GM12864 (cell line): ENCODE data around the gene KRTAP10-9.

Experiments used
- DNase-seq: peaks from one replicate; pipeline ENCODE4 v3.0.0-alpha.2; 2011; ENCODE audit warnings: low read depth
- H3K4me3 ChIP-seq: 2 replicates; pipeline ENCODE4 v1.5.1; 2011; ENCODE audit warnings: mild to moderate bottlenecking, low read depth, low read length, control low read depth
- TF ChIP-seq, protein P1 (sequence below): IDR thresholded peaks from 2 replicates; pipeline ENCODE4 v1.5.1; 2011; ENCODE audit warnings: low read depth, mild to moderate bottlenecking, moderate library complexity, low read length, control low read depth, inconsistent platforms; ENCODE audit errors: missing control alignments

Gene KRTAP10-9

DNA sequence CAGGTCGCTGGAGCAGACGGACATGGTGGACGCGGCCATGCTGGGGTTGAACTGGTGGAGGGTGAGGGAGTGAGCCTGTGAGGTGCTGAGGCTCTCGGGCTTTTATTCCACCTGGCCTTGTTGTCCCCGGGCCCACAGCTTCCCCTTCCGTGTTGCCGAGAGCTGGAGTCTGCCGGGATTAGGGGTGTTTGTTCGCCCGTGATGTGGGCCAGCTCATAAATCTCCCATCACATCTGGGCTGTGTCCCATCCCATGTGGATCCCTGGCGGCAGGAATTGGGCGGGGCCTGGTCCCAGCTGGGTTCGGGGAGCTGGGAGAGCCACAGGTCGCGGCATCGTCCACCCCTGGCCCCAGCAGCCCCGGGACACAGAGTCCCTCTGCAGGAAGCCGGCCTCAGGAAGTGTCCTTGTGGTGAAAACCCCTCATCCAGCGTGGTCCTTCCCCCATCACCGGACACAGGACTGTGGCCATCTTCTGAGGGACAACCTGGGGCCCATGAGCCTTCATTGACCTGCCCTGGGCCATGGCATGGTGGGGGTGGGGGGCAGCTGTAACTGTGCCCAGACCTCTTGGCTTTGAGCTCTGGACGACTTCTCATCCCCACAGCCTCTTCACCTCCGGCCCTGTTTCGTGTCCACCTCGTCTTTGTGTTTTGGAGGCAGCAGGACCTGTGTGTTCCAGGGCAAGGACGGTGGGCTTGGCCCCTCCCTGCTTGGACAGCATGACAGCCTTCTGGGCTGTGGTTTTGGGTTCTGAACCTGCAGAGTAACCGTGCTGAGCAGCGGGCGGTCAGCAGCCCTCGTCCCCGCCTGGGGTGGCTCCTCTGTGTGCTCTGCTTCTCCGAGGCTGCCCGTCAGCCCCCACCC, 34.2 kb upstream of the KRTAP10-9 start, which contains the start of gene KRTAP10-6:
TSS of gene KRTAP10-6 (minus strand) at position 60 of the 866 bp plus-strand sequence. CDS start at position 39, 21 bp downstream.
- DNase-seq: no peak
- H3K4me3 ChIP-seq: no peak within 1 kb of the TSS
- TF ChIP-seq, protein P1, sequence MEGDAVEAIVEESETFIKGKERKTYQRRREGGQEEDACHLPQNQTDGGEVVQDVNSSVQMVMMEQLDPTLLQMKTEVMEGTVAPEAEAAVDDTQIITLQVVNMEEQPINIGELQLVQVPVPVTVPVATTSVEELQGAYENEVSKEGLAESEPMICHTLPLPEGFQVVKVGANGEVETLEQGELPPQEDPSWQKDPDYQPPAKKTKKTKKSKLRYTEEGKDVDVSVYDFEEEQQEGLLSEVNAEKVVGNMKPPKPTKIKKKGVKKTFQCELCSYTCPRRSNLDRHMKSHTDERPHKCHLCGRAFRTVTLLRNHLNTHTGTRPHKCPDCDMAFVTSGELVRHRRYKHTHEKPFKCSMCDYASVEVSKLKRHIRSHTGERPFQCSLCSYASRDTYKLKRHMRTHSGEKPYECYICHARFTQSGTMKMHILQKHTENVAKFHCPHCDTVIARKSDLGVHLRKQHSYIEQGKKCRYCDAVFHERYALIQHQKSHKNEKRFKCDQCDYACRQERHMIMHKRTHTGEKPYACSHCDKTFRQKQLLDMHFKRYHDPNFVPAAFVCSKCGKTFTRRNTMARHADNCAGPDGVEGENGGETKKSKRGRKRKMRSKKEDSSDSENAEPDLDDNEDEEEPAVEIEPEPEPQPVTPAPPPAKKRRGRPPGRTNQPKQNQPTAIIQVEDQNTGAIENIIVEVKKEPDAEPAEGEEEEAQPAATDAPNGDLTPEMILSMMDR: no peak

DNA sequence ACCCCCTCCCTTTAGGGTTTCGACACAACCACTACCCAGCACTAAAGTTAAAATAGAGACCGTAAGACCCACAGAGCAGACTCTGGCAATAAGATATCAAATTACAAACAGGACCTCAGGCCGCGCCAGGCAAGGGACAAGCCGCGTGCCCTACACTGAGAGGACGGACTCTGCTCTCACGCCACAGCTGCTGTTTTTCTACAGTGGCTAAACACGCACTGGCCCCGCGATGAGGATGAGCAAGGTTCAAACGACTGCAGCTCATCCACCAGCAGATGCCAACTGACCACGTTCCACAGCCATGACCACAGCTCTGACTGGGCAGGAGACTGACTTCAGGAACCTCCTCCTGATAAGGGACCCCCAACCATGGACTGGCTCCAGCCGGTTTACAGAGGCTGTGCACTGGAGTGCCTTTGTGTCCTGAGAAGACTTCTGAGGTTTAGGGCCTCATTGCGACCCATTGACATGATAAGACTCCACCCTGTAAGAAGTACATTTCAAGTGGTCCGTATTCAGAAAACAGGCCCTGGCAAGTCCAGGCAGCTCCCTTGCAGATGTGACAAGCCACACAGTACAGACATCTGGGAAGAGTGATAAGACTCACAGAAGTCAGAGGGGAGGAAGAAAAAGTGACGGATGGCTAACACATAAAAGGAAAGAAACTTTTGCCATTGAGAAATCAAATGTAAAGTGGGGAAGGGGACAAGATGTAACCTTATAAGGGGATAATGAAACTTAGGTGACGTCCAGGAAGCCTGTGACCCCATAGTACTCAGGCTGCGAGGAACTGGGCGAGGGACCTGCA, 33.1 kb upstream of the KRTAP10-9 start:
- TF ChIP-seq, protein P1: no peak
- H3K4me3 ChIP-seq: no peak overlapping the region

DNA sequence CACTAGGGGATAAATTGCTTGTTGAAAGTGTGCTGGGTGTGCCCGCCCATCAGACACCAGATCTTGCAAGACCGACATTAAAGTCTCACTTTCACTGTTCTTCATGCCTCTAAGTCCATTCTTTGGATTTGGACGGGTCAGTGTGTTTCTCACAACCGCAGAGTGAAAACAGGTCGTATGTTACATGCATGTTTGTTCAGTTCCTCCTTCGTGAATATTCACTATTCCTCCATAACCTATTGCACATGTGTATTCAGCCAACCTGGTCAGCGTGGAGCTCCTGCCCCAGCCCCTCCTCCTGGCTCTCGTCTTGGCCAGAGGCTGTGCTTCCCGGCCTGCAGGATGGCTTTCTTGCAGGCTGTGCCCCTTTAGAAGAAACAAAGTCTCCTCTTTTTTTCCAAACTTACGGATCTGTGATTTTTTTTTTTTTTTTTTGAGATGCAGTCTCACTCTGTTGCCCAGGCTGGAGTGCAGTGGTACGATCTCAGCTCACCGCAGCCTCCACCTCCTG, 32.4 kb upstream of the KRTAP10-9 start:
- TF ChIP-seq, protein P1: no peak
- no peak overlapping the region for H3K4me3 ChIP-seq
- no peak for DNase-seq

More for the DNA sequence above, 33.1 kb upstream of the KRTAP10-9 start:
- DNase-seq: no peak

DNA sequence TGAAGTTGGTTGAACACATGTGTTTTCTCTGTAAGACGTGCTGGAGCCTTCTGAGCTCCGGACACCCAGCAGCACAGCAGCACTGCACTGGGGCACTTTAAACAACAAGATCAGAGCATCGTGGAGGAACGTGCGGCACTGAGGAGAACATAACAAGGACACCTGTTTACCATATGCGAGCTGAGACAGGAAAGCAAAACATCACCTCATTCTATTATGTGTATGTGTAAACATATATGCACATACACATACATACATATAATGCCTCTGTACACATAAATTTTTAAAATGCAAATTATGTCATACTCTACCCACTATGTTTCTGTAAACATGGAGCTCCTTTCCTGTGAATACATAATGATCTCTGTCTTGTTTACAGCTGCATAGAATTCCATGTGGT, 31.4 kb upstream of the KRTAP10-9 start:
- no peak for DNase-seq
- TF ChIP-seq, protein P1: no peak
- no peak overlapping the region for H3K4me3 ChIP-seq

DNA sequence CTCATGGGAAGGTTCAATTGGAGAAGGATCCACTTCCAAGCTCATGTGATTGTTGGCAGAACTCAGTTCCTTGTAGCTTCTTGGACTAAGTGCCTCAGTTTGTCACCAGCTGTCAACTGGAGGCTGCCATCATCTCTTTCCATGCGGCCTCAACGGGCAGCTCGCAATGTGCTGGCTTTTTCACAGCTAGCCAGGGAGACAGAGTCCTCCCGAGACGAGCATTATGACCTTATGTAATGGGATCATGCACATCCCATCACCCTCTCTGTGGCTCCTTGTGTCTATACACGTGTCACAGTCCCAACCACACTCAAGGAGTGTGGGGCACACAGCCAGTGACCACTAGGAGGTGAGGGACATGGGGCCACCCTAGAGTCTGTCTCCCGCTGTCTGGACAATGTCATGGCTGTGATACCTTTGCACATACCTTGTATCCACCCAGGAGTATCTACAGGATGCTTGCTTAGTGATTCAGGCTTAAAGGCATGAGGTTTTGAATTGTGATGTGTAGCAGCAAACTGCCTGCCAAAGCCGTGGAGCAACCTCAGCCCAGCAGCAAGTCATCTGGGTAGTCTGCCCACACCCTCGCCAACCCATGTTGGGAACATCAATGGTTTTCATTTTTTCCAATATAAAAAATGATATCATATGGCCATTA, 30.7 kb upstream of the KRTAP10-9 start:
- no peak overlapping the region for H3K4me3 ChIP-seq
- DNase-seq: no peak

DNA sequence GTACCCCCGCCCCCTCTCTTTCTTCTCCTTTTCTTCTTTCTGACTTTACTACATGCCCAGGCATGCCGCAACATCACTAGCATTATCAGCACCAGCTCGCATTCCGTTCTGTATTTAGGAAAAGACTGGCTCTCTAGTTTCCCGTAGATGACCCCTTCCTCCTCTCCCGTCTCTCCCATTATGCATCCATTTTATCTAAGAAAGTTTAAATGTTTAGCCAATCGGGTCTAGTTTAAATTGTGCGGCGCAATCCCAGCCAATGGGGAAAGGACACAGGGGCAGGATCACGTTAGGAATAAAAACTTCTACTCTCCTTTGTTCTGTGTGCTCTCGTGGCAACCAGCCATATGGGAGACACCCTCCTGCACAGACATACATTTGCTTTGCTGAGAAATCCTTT, 28.8 kb upstream of the KRTAP10-9 start:
- TF ChIP-seq, protein P1: no peak
- no peak for DNase-seq
- no peak overlapping the region for H3K4me3 ChIP-seq

More for the DNA sequence above, 30.7 kb upstream of the KRTAP10-9 start:
- TF ChIP-seq, protein P1: no peak
